ENCODE data around the gene GJB6. TPM values are rescaled to one million over a fixed set of nuclear protein-coding genes. Genes with fewer than 3 reads are reported as not detected.
"Not testable (repeated sequence)": the region's sequence is repeated elsewhere in the genome, so short reads cannot be mapped to it uniquely, and the experiment has no call there.

The GJB6 gene
- total RNA-seq = 1 to 10 TPM; 4.7 to 6.1 TPM

- DNase-seq = peak; percentile 27
- peak within 1 kb of the TSS; percentile 76 for H3K4me3 Mint-ChIP-seq
- POLR2A ChIA-PET = no interaction called here
- peak within 1 kb of the TSS; percentile 84 for H3K27ac Mint-ChIP-seq
- H3K27me3 Mint-ChIP-seq = peaks cover 30% of the 10 kb centered on the region
- H3K9me3 Mint-ChIP-seq = no peaks in the 10 kb centered on the region
- peaks cover 12% of the 10 kb centered on the region for H3K4me1 Mint-ChIP-seq
- H3K36me3 Mint-ChIP-seq (ENCODE audit: low read depth) = peaks cover 2% of the 10 kb centered on the region
- CTCF ChIA-PET = interaction anchor here (1.2 kb wide), 1 partner anchor 9 kb away, joined by 3 read pairs; no protein-coding TSS in a partner anchor
Observed at GRCh38 chr13:20231839-20232555, at the start of gene GJB6. TSS of gene GJB6 (minus strand) at chr13:20232319. CDS start at chr13:20223480, 8,839 bp downstream.

- H3K27ac Mint-ChIP-seq; H3K27me3 Mint-ChIP-seq; H3K9me3 Mint-ChIP-seq; H3K36me3 Mint-ChIP-seq (ENCODE audit: low read depth); DNase-seq; H3K4me1 Mint-ChIP-seq; H3K4me3 Mint-ChIP-seq; POLR2A ChIA-PET: not testable (repeated sequence)
- CTCF ChIA-PET = interaction anchor here (1.5 kb wide), 1 partner anchor 18 kb away, joined by 8 read pairs; no protein-coding TSS in a partner anchor
Observed at GRCh38 chr13:20276901-20277300, 44.8 kb upstream of the GJB6 start.

- H3K4me3 Mint-ChIP-seq = no peak overlapping the region
- H3K27me3 Mint-ChIP-seq = peaks cover 11% of the 10 kb centered on the region
- no peaks in the 10 kb centered on the region for H3K36me3 Mint-ChIP-seq (ENCODE audit: low read depth)
- no peak for DNase-seq
- no peaks in the 10 kb centered on the region for H3K9me3 Mint-ChIP-seq
- no peaks in the 10 kb centered on the region for H3K4me1 Mint-ChIP-seq
- POLR2A ChIA-PET = no interaction called here
- H3K27ac Mint-ChIP-seq = no peak overlapping the region
- CTCF ChIA-PET = interaction anchor here (1.1 kb wide), 1 partner anchor 90 kb away, joined by 3 read pairs; no protein-coding TSS in a partner anchor
Observed at GRCh38 chr13:20274466-20274865, 42.3 kb upstream of the GJB6 start.

- no peak overlapping the region for H3K27ac Mint-ChIP-seq
- no peak overlapping the region for H3K4me3 Mint-ChIP-seq
- CTCF ChIA-PET = no interaction called here
- no peaks in the 10 kb centered on the region for H3K4me1 Mint-ChIP-seq
- peaks cover 11% of the 10 kb centered on the region for H3K27me3 Mint-ChIP-seq
- no peak for DNase-seq
- H3K36me3 Mint-ChIP-seq (ENCODE audit: low read depth) = no peaks in the 10 kb centered on the region
- POLR2A ChIA-PET = no interaction called here
- H3K9me3 Mint-ChIP-seq = no peaks in the 10 kb centered on the region
Observed at GRCh38 chr13:20272588-20273171, 40.6 kb upstream of the GJB6 start.

GRCh38 chr13:20272104-20272503, 40.0 kb upstream of the GJB6 start:
- H3K4me1 Mint-ChIP-seq = no peaks in the 10 kb centered on the region
- H3K36me3 Mint-ChIP-seq (ENCODE audit: low read depth) = no peaks in the 10 kb centered on the region
- POLR2A ChIA-PET = no interaction called here
- no peak overlapping the region for H3K4me3 Mint-ChIP-seq
- no peak overlapping the region for H3K27ac Mint-ChIP-seq
- CTCF ChIA-PET = no interaction called here
- H3K27me3 Mint-ChIP-seq = peaks cover 11% of the 10 kb centered on the region
- H3K9me3 Mint-ChIP-seq = no peaks in the 10 kb centered on the region
- no peak for DNase-seq

- CTCF ChIA-PET = no interaction called here
- H3K27ac Mint-ChIP-seq = no peak overlapping the region
Observed at GRCh38 chr13:20271441-20271840, 39.3 kb upstream of the GJB6 start.

GRCh38 chr13:20270163-20270865, 38.2 kb upstream of the GJB6 start:
- H3K4me1 Mint-ChIP-seq = no peaks in the 10 kb centered on the region
- CTCF ChIA-PET = interaction anchor here (0.6 kb wide), 1 partner anchor 115 kb away, joined by 3 read pairs; no protein-coding TSS in a partner anchor
- POLR2A ChIA-PET = no interaction called here
- H3K27ac Mint-ChIP-seq = no peak overlapping the region
- no peaks in the 10 kb centered on the region for H3K9me3 Mint-ChIP-seq
- H3K36me3 Mint-ChIP-seq (ENCODE audit: low read depth) = no peaks in the 10 kb centered on the region
- DNase-seq = no peak
- no peak overlapping the region for H3K4me3 Mint-ChIP-seq
- H3K27me3 Mint-ChIP-seq = peaks cover 11% of the 10 kb centered on the region

More at GRCh38 chr13:20271441-20271840, 39.3 kb upstream of the GJB6 start:
- DNase-seq = no peak
- Mint-ChIP-seq H3K4me3 (no peak overlapping the region), H3K27me3 (peaks cover 11% of the 10 kb centered on the region), H3K36me3 (ENCODE audit: low read depth) (no peaks in the 10 kb centered on the region), H3K4me1 (no peaks in the 10 kb centered on the region), H3K9me3 (no peaks in the 10 kb centered on the region)
- POLR2A ChIA-PET = no interaction called here

- DNase-seq = no peak
- ChIA-PET CTCF (interaction anchor here (1.1 kb wide), 1 partner anchor 45 kb away, joined by 3 read pairs; no protein-coding TSS in a partner anchor), POLR2A (interaction anchor here (0.6 kb wide), 1 partner anchor 1197 kb away, joined by 4 read pairs; no protein-coding TSS in a partner anchor)
- no peaks in the 10 kb centered on the region for H3K9me3 Mint-ChIP-seq
- H3K4me3 Mint-ChIP-seq = no peak overlapping the region
- peaks cover 10% of the 10 kb centered on the region for H3K4me1 Mint-ChIP-seq
- no peaks in the 10 kb centered on the region for H3K27me3 Mint-ChIP-seq
- H3K36me3 Mint-ChIP-seq (ENCODE audit: low read depth) = no peaks in the 10 kb centered on the region
- H3K27ac Mint-ChIP-seq = no peak overlapping the region
Observed at GRCh38 chr13:20264271-20265018, 32.3 kb upstream of the GJB6 start.

- Mint-ChIP-seq H3K4me1 (peaks cover 10% of the 10 kb centered on the region), H3K9me3 (no peaks in the 10 kb centered on the region), H3K27me3 (peaks cover 4% of the 10 kb centered on the region), H3K4me3 (no peak overlapping the region), H3K27ac (no peak overlapping the region), H3K36me3 (ENCODE audit: low read depth) (no peaks in the 10 kb centered on the region)
- no peak for DNase-seq
- POLR2A ChIA-PET = no interaction called here
- CTCF ChIA-PET = no interaction called here
Observed at GRCh38 chr13:20263393-20264044, 31.4 kb upstream of the GJB6 start.

- ChIA-PET POLR2A (no interaction called here), CTCF (no interaction called here)
- Mint-ChIP-seq H3K36me3 (ENCODE audit: low read depth) (no peaks in the 10 kb centered on the region), H3K27ac (no peak overlapping the region), H3K4me3 (no peak overlapping the region), H3K9me3 (no peaks in the 10 kb centered on the region), H3K27me3 (peaks cover 8% of the 10 kb centered on the region), H3K4me1 (peaks cover 4% of the 10 kb centered on the region)
- no peak for DNase-seq
Observed at GRCh38 chr13:20258963-20259288, 26.8 kb upstream of the GJB6 start.

- no peak for DNase-seq
- H3K4me1 Mint-ChIP-seq = no peaks in the 10 kb centered on the region
- no peak overlapping the region for H3K4me3 Mint-ChIP-seq
- H3K27me3 Mint-ChIP-seq = peaks cover 8% of the 10 kb centered on the region
- ChIA-PET CTCF (no interaction called here), POLR2A (no interaction called here)
- no peaks in the 10 kb centered on the region for H3K36me3 Mint-ChIP-seq (ENCODE audit: low read depth)
- H3K9me3 Mint-ChIP-seq = no peaks in the 10 kb centered on the region
- H3K27ac Mint-ChIP-seq = no peak overlapping the region
Observed at GRCh38 chr13:20258208-20258962, 26.3 kb upstream of the GJB6 start.

GRCh38 chr13:20254076-20254475, 22.0 kb upstream of the GJB6 start:
- ChIA-PET CTCF (interaction anchor here (1.0 to 1.5 kb wide), 2 partner anchors 10 to 57 kb away, joined by 3 read pairs; no protein-coding TSS in a partner anchor), POLR2A (no interaction called here)
- Mint-ChIP-seq H3K27ac (no peak overlapping the region), H3K4me1 (no peaks in the 10 kb centered on the region), H3K36me3 (ENCODE audit: low read depth) (no peaks in the 10 kb centered on the region), H3K9me3 (no peaks in the 10 kb centered on the region), H3K4me3 (no peak overlapping the region), H3K27me3 (peaks cover 8% of the 10 kb centered on the region)
- DNase-seq = no peak
